Erythroblast (primary cell): ENCODE measurements around the gene HOXC5.
A peak's percentile ranks its signal among the peaks of the same experiment; 100 is the strongest.
"Not testable (repeated sequence)": the region's sequence is repeated elsewhere in the genome, so short reads cannot be mapped to it uniquely, and the experiment has no call there.

Experiments
- DNase-seq, 2 experiments: peaks; one replicate each; lab custom pipeline; 2025; lab: John Stamatoyannopoulos, UW
- GATA1 ChIP-seq: IDR thresholded peaks from 2 replicates; pipeline ENCODE4 v1.6.1; 2011; ENCODE audit warnings: low read depth, mild to moderate bottlenecking, control low read depth, low read length, moderate library complexity
- POLR2A ChIP-seq: IDR thresholded peaks from 2 replicates; pipeline ENCODE4 v1.6.1; 2011; ENCODE audit warnings: mild to moderate bottlenecking, low read length

Gene HOXC5

GRCh38 chr12:54035568-54036264, 2.9 kb downstream of the HOXC5 start:
- TF ChIP-seq POLR2A, result no peak
- TF ChIP-seq GATA1, result no peak
- no peak for DNase-seq

DNA sequence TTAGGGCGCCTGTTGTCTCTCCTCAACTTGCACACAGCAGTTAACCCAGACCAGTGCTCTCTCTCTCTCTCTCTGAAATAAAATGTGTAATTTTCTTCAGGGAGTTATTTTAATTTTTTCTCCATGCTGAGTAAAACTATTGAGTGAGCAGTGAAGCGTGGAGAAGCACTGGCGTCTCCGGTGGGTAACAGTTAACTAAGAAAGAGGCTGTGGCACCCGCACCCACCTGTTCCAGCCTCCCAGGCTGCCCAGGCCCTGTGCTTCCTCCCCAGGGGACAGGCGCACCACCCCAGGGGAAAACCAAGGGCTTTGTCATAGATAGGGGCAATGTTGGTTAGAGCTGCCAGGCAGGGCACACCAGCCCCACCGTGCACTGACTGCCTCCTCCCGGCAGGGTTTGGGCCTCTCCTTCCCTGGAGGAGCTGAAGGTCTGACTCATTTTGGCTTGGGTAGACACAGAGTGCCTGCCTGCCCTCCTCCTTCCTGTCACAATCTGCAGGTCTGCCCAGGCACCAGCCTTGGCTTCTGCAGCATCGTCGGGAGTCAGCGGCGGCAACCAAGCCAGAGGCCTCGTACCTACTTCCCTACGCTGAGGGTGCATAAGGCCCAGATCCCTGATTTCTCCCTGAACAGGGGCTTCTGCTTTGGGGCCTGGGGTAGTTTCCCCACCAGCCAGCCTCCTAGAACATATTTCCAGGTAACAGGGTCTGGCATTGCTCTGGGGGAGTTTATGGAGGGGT, 3.9 kb downstream of the HOXC5 start:
- DNase-seq, result no peak
- TF ChIP-seq POLR2A (no peak), GATA1 (no peak)

DNA sequence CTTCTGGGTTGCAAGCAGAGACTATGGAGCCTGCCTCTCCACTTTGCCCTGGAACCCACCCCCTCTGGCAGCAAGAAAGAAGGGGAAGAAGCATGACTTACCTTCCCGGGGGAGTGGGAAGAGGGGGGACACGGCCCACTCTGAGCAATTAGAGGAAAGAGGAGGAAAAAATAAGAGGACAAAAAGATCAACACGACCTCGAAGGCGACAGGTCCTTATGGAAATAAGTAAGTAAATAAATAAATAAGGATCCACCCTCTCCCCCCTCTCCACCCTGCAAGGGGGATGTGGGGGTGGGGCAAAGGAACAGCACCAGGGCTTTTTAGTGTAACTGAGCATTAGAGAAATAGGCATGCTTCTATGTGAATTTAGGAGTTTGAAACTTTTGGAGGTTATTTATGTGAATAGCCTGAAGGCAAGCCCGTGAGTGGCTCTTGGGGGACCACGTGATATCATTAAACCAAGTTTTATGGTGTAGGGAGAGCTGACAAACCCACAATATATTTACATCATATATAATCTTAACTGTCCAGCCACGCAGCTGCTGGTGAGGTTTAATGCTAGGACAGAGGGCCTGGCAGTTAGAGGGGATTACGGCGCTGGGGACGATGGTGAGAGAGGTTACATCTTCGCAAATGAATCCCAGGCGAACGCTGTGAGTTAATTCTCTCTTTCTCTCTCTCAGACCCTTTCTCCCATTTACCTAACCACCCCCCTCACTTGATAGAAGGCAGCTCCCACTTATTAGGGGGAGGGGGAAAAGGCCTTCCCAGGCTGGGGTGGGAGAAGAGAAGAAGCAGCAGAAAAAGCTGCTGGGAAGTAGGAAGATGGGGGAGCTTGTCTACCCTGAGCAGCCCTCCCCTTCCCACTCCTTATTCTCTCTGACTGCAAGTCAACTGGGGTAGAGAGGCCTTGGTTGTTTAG, 4.8 kb downstream of the HOXC5 start:
- no peak for DNase-seq
- TF ChIP-seq GATA1, result no peak

- no peak for DNase-seq
- no peak for TF ChIP-seq GATA1
- TF ChIP-seq POLR2A, result no peak
Observed at GRCh38 chr12:54038284-54038870, 5.5 kb downstream of the HOXC5 start.

DNA sequence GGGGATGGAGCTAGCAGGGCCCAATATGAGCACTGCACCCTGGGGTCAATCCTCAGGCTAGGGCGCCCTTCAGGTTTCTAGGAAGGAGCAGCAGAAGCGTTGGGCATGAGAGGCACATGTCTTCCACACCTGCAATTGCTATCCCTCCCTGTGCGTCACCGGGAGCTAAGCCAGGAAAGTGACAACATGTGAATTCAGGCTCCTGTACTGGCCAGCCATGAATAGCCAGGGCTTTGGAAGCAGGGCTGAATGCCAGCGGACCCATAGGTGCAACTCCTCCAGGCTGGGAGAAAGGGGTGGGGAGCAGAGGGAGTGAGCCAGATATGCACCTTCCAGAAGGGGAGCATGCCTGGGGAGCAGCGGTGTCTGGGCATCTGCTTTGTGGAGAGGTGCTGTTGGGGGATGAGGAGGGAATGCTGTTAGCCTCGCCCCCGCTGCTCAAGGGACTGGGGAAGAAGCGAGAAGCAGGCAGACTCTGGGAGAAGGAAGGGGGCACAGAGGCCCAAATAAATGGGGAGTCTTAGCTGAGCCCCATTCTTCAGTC, 6.1 kb downstream of the HOXC5 start:
- TF ChIP-seq POLR2A, result no peak
- no peak for TF ChIP-seq GATA1
- DNase-seq, result no peak

DNA sequence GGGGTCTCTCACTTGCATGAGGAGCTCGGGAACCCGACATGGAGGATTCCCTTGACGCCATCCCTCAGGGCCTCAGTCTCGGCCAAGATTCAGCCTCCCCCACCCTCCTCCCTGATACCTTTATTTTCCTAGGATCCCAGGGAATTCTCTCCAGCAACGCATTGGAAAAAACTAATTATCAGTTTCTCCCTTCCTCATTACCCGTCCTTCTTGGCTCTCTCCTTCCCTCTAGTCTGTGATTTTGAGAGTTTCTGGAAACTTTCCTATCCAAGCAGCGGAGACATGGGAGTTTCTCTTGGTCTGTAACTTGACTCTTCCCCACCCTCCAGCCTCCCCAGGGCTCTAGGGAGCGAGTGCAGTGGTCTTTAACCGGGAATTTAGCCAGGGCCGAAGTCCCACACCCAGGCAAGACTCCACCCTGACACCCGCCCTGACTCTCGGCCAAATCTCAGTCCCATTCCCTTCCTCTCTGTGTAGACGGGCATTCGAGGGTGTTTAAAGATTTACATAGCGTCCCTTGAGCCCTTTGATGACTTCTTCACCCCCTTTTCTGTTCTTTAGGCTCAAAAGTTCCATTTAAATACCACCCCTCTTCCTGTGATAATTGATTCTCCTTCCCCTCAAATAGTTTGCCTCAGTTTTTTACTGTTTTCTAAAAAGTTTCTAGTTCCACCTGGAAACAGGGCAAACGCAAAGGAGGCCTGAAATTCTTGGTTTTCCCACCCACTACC, 6.7 kb downstream of the HOXC5 start:
- no peak for TF ChIP-seq GATA1
- TF ChIP-seq POLR2A, result no peak
- DNase-seq, result no peak

- no peak for TF ChIP-seq POLR2A
- peak in 1 of 2 experiments; percentile 7 for DNase-seq
Observed at GRCh38 chr12:54040148-54040494, 7.3 kb downstream of the HOXC5 start.

GRCh38 chr12:54040648-54041047, 7.8 kb downstream of the HOXC5 start:
- DNase-seq, result no peak
- TF ChIP-seq POLR2A (no peak), GATA1 (no peak)

DNA sequence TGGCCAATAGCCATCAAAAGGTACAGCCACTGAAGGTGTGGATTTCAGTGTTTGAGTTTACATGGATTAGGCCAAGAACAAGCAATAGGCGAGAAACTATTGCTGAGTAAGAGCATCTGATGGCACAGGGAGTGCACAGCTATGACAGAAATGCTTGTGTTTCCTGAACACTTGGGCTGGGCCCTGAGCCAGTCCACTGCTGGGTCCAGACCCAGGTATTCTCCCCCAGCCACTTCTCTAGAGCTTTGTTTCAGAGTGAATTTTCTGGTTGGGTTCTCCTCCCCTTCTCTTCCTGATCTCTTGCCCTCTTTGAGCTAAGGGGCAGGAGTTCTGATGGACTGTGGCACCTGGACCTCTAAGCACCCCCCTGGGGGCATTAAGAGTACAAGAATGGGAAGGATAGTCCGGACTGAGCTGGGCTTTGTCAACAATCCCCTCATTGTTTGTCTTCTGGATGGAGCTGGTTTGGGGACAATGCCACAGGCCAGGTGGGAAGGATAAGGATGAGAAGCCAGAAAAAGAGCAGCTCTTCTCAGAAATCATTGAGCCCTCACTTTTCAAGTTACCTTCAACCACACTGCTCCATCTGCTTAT, 8.3 kb downstream of the HOXC5 start:
- no peak for DNase-seq
- TF ChIP-seq GATA1 (no peak), POLR2A (no peak)

- not testable (repeated sequence) for DNase-seq
Observed at GRCh38 chr12:54042033-54042432, 9.2 kb downstream of the HOXC5 start.

- DNase-seq, result no peak
- TF ChIP-seq GATA1, result no peak
- TF ChIP-seq POLR2A, result no peak
Observed at GRCh38 chr12:54042970-54043853, 10.4 kb downstream of the HOXC5 start.

GRCh38 chr12:54044425-54045103, 11.7 kb downstream of the HOXC5 start:
- no peak for DNase-seq
- TF ChIP-seq GATA1 (no peak), POLR2A (no peak)
